ENCODE results near the gene ERICH6. TPM values are rescaled to one million over a fixed set of nuclear protein-coding genes. Genes with fewer than 3 reads are reported as not detected.

Gene ERICH6
- total RNA-seq, 4 donors from 2014 or later, result not detected

DNA sequence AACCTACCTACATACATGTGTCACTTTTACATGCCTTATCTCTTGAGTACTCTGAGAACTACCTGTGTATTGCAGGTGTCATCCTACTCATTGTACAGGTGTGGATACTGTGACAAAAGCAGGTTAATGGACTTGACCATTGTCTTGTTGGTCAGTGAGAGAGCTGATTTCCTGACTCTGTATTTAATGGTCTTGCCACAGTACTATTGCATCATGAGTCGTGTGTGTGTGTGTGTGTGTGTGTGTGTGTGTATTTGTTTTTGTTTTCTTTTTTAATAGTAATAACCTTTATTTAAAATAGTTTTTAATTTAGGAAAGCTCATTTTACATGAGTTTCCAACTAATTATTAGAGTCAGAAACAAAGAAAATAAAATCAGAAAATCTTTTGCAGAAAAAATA lies 92.9 kb downstream of the ERICH6 start:
- TF ChIP-seq, protein P1, sequence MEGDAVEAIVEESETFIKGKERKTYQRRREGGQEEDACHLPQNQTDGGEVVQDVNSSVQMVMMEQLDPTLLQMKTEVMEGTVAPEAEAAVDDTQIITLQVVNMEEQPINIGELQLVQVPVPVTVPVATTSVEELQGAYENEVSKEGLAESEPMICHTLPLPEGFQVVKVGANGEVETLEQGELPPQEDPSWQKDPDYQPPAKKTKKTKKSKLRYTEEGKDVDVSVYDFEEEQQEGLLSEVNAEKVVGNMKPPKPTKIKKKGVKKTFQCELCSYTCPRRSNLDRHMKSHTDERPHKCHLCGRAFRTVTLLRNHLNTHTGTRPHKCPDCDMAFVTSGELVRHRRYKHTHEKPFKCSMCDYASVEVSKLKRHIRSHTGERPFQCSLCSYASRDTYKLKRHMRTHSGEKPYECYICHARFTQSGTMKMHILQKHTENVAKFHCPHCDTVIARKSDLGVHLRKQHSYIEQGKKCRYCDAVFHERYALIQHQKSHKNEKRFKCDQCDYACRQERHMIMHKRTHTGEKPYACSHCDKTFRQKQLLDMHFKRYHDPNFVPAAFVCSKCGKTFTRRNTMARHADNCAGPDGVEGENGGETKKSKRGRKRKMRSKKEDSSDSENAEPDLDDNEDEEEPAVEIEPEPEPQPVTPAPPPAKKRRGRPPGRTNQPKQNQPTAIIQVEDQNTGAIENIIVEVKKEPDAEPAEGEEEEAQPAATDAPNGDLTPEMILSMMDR (IDR thresholded peaks at IDR 0.05; ENCODE audit: low read depth), result no peak

DNA sequence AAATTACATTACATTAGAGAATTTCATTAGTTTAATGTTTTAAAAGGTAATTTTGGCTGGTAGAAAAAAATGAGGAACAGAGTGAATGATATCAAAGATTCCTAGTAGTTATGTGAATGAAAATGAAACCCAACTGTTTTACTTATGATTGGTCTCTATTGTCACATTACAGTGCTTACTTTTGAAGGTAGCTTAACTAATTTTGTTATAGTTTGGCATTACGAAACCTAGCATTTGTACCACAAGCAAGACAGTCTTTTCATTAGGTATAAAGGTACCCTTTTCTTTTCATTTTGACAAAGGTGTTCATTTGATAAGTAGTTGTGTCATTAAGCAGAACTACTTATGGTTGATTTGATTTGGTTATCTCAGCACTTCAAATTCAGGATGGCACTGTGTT lies 93.7 kb downstream of the ERICH6 start:
- TF ChIP-seq, protein P1 (IDR thresholded peaks at IDR 0.05; ENCODE audit: low read depth), result no peak

Other genes starting within 250 kb of the ERICH6 start
- 100 to 1,000 TPM; 106 to 198 (median 175) TPM for gene SERP1, start 157.4 kb downstream of the ERICH6 start, total RNA-seq
- 100 to 1,000 TPM; 142 to 195 (median 168) TPM for gene EIF2A, start 157.1 kb downstream of the ERICH6 start, total RNA-seq
- gene SELENOT, start 100.6 kb downstream of the ERICH6 start, total RNA-seq, result 100 to 1,000 TPM in 2 of 4 donors, 10 to 100 TPM in 2; 66.9 to 207 (median 92.8) TPM
- 10 to 100 TPM; 25.3 to 37.9 (median 28.0) TPM for gene SIAH2, start 59.2 kb upstream of the ERICH6 start, total RNA-seq
- gene MINDY4B, start 201.5 kb upstream of the ERICH6 start, total RNA-seq, result not detected

Data from subcutaneous adipose tissue (tissue), 4 donors.